Measurements from ENCODE around the gene F12.
A peak's percentile ranks its signal among the peaks of the same experiment; 100 is the strongest.
"Not testable (repeated sequence)": the region's sequence is repeated elsewhere in the genome, so short reads cannot be mapped to it uniquely, and the experiment has no call there.

Gene F12

GRCh38 chr5:177367323-177367848 is 42.0 kb downstream of the F12 start:
- FAIRE-seq (no peak), DNase-seq (ENCODE audit: insufficient read length) (no peak)
- TF ChIP-seq POLR2AphosphoS5 (IDR thresholded peaks at IDR 0.05; ENCODE audit: low read depth, low read length), result no peak
- TF ChIP-seq TAF1 (IDR thresholded peaks at IDR 0.05; ENCODE audit: borderline replicate concordance, low read depth, low read length), result no peak
- TF ChIP-seq POLR2A (IDR thresholded peaks at IDR 0.05; ENCODE audit: low read depth, low read length), result no peak

DNA sequence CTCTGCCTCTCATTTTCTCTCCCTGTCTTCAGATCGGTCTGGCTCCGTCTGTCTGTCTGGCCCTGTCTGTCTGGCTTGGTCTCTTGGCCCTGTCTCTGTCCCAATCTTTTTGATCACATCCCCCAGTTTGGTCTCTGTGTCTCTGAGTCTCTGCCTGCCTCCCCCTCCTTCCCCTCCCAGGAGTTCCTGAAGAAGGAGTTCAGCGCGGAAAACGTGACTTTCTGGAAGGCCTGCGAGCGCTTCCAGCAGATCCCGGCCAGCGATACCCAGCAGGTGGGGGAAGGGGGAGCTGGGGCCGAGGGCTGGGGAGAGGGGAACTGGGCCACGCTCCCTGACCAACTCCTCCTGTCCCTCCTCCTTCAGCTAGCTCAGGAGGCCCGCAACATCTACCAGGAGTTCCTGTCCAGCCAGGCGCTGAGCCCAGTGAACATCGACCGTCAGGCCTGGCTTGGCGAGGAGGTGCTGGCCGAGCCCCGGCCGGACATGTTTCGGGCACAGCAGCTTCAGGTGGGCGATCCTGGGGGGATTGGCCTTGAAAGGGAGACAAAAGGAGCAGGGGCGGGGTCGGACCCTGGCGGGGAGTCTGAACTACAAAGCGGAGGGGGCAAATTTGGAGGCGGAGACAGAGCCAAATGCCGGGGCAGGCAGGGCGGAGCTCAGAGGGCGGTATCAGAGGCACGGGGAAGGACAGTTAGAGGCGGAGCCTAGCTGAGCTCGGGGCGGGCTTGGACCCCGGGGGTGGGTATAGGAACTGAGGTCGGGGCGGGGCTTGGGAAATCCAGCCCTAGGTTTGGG is 42.6 kb downstream of the F12 start:
- no peak for TF ChIP-seq POLR2A (IDR thresholded peaks at IDR 0.05; ENCODE audit: low read depth, low read length)
- no peak for DNase-seq (ENCODE audit: insufficient read length)
- no peak for FAIRE-seq

GRCh38 chr5:177365845-177366527 is 43.4 kb downstream of the F12 start:
- DNase-seq (ENCODE audit: insufficient read length) (no peak), FAIRE-seq (no peak)
- no peak for TF ChIP-seq TAF1 (IDR thresholded peaks at IDR 0.05; ENCODE audit: borderline replicate concordance, low read depth, low read length)
- no peak for TF ChIP-seq POLR2AphosphoS5 (IDR thresholded peaks at IDR 0.05; ENCODE audit: low read depth, low read length)
- no peak for TF ChIP-seq POLR2A (IDR thresholded peaks at IDR 0.05; ENCODE audit: low read depth, low read length)

GRCh38 chr5:177364159-177364962 is 45.0 kb downstream of the F12 start:
- FAIRE-seq, result peak; percentile 88
- TF ChIP-seq POLR2A (IDR thresholded peaks at IDR 0.05; ENCODE audit: low read depth, low read length) (peak; percentile 62), TAF1 (IDR thresholded peaks at IDR 0.05; ENCODE audit: borderline replicate concordance, low read depth, low read length) (no peak)
- no peak for DNase-seq (ENCODE audit: insufficient read length)

DNA sequence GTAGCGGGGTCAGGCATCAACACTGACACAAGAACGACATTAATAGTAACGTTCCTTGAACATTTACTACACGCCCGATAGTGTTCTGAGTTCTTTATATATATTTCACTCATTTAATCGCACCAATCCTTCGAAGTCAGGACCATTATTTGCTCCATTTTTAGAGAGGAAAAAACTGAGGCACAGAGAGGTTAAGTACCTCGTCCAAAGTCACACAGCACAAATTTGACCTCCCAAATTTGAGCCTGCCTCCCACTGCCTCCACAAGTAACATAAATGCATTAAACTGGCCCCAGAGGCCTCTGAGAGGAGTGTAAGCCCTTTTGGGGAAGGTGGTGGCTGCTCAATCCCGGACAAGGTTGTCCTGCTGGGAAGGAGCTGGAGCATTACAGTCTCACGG is 45.8 kb downstream of the F12 start:
- FAIRE-seq (no peak), DNase-seq (ENCODE audit: insufficient read length) (no peak)
- TF ChIP-seq TAF1 (IDR thresholded peaks at IDR 0.05; ENCODE audit: borderline replicate concordance, low read depth, low read length), result no peak
- no peak for TF ChIP-seq POLR2A (IDR thresholded peaks at IDR 0.05; ENCODE audit: low read depth, low read length)
- TF ChIP-seq POLR2AphosphoS5 (IDR thresholded peaks at IDR 0.05; ENCODE audit: low read depth, low read length), result no peak

DNA sequence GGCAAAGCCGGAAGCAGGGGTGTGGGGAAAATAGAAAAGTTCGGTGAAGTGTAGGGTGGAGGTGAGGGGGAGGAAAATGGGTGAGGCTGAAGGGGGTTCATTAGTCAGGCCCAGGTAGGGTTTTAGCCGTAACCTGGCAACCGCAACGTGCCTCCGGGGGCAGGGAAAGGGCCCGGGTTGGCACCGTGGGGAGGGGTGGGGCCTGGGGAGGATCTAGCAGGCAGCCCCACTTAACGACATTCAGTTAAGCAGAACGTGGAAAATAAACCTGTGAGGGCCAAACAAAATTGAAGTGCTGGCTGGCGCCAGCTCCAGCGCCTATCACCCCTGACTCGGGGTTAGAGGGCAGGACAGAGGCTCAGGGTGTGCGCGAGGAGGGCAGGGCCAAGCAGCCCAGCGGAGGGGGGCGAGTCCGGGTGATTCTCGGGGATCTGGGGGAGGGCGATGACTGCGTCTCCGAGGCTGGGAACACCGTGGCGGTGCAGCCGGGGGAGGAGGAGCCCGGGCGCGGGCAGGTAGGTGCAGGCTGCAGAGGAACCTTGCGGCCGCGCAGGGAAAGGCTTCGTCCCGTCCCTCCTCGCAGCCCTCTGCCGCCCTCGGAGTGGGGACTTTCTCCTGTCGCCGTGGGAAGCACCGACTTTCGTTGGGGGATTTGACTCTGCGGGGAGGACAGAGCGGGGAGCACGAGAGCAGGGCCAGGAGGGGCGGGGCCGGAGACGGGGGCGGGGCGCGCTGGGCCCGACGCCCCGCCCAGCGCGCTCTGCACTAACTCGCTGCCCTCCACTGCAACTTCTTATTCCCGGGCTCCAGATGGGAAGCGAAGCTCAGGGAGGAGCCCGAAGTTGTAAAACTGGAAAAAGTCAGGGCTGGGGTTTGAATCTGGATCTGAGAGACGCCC is 46.5 kb downstream of the F12 start:
- DNase-seq (ENCODE audit: insufficient read length), result peak; percentile 73
- peak; percentile 98 for FAIRE-seq
- TF ChIP-seq POLR2A (IDR thresholded peaks at IDR 0.05; ENCODE audit: low read depth, low read length) (0 out of 2 replicates have a peak, but pooled peaks have one; percentile 33), TAF1 (IDR thresholded peaks at IDR 0.05; ENCODE audit: borderline replicate concordance, low read depth, low read length) (no peak)

DNA sequence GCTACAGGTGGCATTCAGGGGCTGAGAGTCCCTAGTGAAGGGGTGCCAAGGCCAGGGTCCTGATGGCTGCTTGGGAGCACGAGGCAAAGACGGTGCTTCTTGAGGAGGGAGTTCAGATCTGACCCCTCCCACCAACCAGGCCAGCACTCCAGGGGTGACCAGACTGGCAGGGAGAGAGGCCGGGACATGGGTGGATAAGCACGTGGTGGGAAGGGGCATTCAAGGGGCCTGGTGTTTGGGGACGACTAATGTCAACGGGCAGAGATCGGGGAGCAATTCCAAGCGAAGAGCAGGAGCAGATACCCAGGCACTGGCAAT is 47.1 kb downstream of the F12 start:
- TF ChIP-seq TAF1 (IDR thresholded peaks at IDR 0.05; ENCODE audit: borderline replicate concordance, low read depth, low read length) (no peak), POLR2AphosphoS5 (IDR thresholded peaks at IDR 0.05; ENCODE audit: low read depth, low read length) (no peak), POLR2A (IDR thresholded peaks at IDR 0.05; ENCODE audit: low read depth, low read length) (no peak)
- FAIRE-seq (peak; percentile 79), DNase-seq (ENCODE audit: insufficient read length) (no peak)

- no peak for FAIRE-seq
- DNase-seq (ENCODE audit: insufficient read length), result no peak
- TF ChIP-seq TAF1 (IDR thresholded peaks at IDR 0.05; ENCODE audit: borderline replicate concordance, low read depth, low read length), result no peak
- TF ChIP-seq POLR2A (IDR thresholded peaks at IDR 0.05; ENCODE audit: low read depth, low read length), result no peak
- no peak for TF ChIP-seq POLR2AphosphoS5 (IDR thresholded peaks at IDR 0.05; ENCODE audit: low read depth, low read length)
Observed at GRCh38 chr5:177361418-177362291, 47.7 kb downstream of the F12 start.

DNA sequence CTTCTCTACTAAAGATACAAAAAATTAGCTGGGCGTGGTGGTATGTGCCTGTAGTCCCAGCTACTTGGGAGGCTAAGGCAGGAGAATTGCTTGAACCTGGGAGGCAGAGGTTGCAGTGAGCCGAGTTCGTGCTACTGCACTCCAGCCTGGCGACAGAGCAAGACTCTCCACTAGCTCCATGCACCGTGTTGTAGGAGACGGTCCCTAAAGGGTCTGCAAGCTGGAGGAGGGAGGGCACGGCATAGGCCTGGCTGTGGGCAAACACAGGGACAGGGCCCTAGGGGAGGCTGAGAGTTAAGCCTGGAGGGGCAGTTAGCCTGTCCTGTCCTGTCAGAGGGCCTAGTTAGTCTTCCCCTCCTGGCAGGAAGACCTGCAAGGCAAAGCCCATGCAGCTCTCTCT is 48.6 kb downstream of the F12 start:
- not testable (repeated sequence) for DNase-seq (ENCODE audit: insufficient read length); FAIRE-seq

DNA sequence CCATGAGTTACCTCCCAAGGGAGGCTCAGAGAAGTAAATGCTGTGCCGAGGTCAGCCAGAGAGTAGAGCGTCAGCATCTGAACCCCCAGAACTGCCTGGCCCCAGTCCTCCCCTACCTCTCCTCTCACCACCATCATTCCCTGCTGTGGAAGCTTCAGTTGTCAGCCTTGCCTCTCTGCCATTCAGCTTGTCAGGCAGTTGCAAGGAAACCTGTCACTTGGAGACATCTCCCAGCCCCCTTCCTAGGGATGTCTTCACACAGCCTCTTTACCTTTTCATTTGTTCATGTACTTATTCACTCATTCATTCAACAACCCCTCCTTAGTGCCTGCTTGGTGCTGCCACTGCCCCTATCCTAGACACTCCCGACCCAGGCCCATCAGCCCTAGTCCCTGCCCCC is 49.5 kb downstream of the F12 start:
- DNase-seq (ENCODE audit: insufficient read length) (no peak), FAIRE-seq (no peak)
- TF ChIP-seq POLR2AphosphoS5 (IDR thresholded peaks at IDR 0.05; ENCODE audit: low read depth, low read length), result no peak
- no peak for TF ChIP-seq POLR2A (IDR thresholded peaks at IDR 0.05; ENCODE audit: low read depth, low read length)
- no peak for TF ChIP-seq TAF1 (IDR thresholded peaks at IDR 0.05; ENCODE audit: borderline replicate concordance, low read depth, low read length)

Data from GM12892 (cell line).